Natural killer cell (primary cell): ENCODE data around the gene AP3B1. TPM values are rescaled to one million over a fixed set of nuclear protein-coding genes. Genes with fewer than 3 reads are reported as not detected.

ENCODE experiments used
- ATAC-seq, 3 donors: fragments of 150-1000 bp in 2 of 3; fragments of 200-7000 bp in 1 of 3; cut with Tn5 transposase; 1 replicate in 1 of 3; 2 replicates in 2 of 3; pipeline ENCODE4 v1.10.0; 2021; ENCODE audit warnings: mild to moderate bottlenecking in 2 of 3, moderate library complexity in 2 of 3
- DNase-seq, 2 donors: peaks; one replicate each; pipeline versions ENCODE4 v3.0.0 to v3.0.0-alpha.2; 2013 to 2021; ENCODE audit warnings: mixed read lengths in 1 of 2
- H3K27ac ChIP-seq: one replicate; pipeline ENCODE4 v1.5.1; 2013; ENCODE audit warnings: mild to moderate bottlenecking, low read length
- H3K27me3 ChIP-seq: one replicate; pipeline ENCODE4 v1.6.1; 2013; ENCODE audit warnings: low read length; ENCODE audit not compliant: control insufficient read depth, insufficient read depth
- H3K36me3 ChIP-seq: one replicate; pipeline ENCODE4 v1.6.1; 2013; ENCODE audit warnings: low read length; ENCODE audit not compliant: control insufficient read depth, insufficient read depth
- H3K4me1 ChIP-seq: one replicate; pipeline ENCODE4 v1.6.1; 2013; ENCODE audit warnings: low read length; ENCODE audit not compliant: control insufficient read depth, insufficient read depth
- H3K4me3 ChIP-seq: one replicate; pipeline ENCODE4 v1.5.1; 2013; ENCODE audit warnings: low read length
- H3K9me3 ChIP-seq: one replicate; pipeline ENCODE4 v1.6.1; 2013; ENCODE audit warnings: low read length; ENCODE audit not compliant: control insufficient read depth, insufficient read depth
- H3K27ac Mint-ChIP-seq, 2 donors: one replicate each; pipeline ENCODE4 v1.8.0; 2022; ENCODE audit warnings: mild to moderate bottlenecking in 2 of 2, mixed read lengths in 2 of 2, moderate library complexity in 1 of 2
- H3K27me3 Mint-ChIP-seq, 2 donors: one replicate each; pipeline ENCODE4 v1.8.0; 2022; ENCODE audit warnings: low read depth in 2 of 2, mixed read lengths in 2 of 2
- H3K36me3 Mint-ChIP-seq: one replicate; pipeline ENCODE4 v1.8.0; 2022; ENCODE audit warnings: mixed read lengths
- H3K4me1 Mint-ChIP-seq, 2 donors: one replicate each; pipeline ENCODE4 v1.8.0; 2022; ENCODE audit warnings: mixed read lengths in 2 of 2
- H3K4me3 Mint-ChIP-seq: one replicate; pipeline ENCODE4 v1.8.0; 2022; ENCODE audit warnings: mild to moderate bottlenecking, moderate library complexity, mixed read lengths
- H3K9me3 Mint-ChIP-seq, 2 donors: one replicate each; pipeline ENCODE4 v1.8.0; 2022; ENCODE audit warnings: mixed read lengths in 2 of 2
- WGBS: methylation state at CpG from one replicate; pipeline ENCODE4 v1.1.7; 2013; ENCODE audit warnings: missing lambda C conversion rate; ENCODE audit not compliant: insufficient coverage; 5-methylcytosine and 5-hydroxymethylcytosine counted together
- intact Hi-C: fragments of 100-400 bp; cut with micrococcal nuclease; formaldehyde crosslinking; loops from one replicate; pipeline ENCODE4 v1.14.2; 2022
- total RNA-seq, 4 donors: library from RNA; stranded (reverse); fragments of 120-200 nt in 1 of 4; gene quantifications; one replicate each; pipeline versions ENCODE4 v1.2.3 to v1.2.4, GENCODE V29; 2013 to 2022
- TF ChIP-seq, protein P1 (sequence below): fragments of 200-600 bp; IDR thresholded peaks from one replicate; pipeline ENCODE4 v1.8.0; 2022; ENCODE audit warnings: antibody characterized with exemption

The AP3B1 gene
- total RNA-seq, 3 donors from 2014 or later (not counting 1 experiment from before 2014, with no cell fraction given), result 48.5 to 58.2 (median 56.2) TPM

GRCh38 chr5:78151594-78152271 lies 142.8 kb downstream of the AP3B1 start:
- no peaks in the 10 kb centered on the region for H3K4me1 ChIP-seq
- no peak overlapping the region for H3K4me3 Mint-ChIP-seq
- H3K9me3 ChIP-seq, result no peaks in the 10 kb centered on the region
- H3K36me3 ChIP-seq, result peaks cover 39% of the 10 kb centered on the region
- no peak overlapping the region for H3K27ac Mint-ChIP-seq
- ATAC-seq, result no peak
- no peaks in the 10 kb centered on the region for H3K27me3 Mint-ChIP-seq
- no peak for DNase-seq
- TF ChIP-seq, protein P1, sequence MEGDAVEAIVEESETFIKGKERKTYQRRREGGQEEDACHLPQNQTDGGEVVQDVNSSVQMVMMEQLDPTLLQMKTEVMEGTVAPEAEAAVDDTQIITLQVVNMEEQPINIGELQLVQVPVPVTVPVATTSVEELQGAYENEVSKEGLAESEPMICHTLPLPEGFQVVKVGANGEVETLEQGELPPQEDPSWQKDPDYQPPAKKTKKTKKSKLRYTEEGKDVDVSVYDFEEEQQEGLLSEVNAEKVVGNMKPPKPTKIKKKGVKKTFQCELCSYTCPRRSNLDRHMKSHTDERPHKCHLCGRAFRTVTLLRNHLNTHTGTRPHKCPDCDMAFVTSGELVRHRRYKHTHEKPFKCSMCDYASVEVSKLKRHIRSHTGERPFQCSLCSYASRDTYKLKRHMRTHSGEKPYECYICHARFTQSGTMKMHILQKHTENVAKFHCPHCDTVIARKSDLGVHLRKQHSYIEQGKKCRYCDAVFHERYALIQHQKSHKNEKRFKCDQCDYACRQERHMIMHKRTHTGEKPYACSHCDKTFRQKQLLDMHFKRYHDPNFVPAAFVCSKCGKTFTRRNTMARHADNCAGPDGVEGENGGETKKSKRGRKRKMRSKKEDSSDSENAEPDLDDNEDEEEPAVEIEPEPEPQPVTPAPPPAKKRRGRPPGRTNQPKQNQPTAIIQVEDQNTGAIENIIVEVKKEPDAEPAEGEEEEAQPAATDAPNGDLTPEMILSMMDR, result no peak
- 100% methylated on average over 1 of the region's 3 CpGs for WGBS
- peaks cover 7 to 13% of the 10 kb centered on the region in 2 donors for H3K4me1 Mint-ChIP-seq
- no peaks in the 10 kb centered on the region for H3K27me3 ChIP-seq
- H3K36me3 Mint-ChIP-seq, result peaks cover 26% of the 10 kb centered on the region
- no peak overlapping the region for H3K4me3 ChIP-seq
- intact Hi-C loops, result no loop called here
- H3K27ac ChIP-seq, result no peak overlapping the region
- H3K9me3 Mint-ChIP-seq, result no peaks in the 10 kb centered on the region

DNA sequence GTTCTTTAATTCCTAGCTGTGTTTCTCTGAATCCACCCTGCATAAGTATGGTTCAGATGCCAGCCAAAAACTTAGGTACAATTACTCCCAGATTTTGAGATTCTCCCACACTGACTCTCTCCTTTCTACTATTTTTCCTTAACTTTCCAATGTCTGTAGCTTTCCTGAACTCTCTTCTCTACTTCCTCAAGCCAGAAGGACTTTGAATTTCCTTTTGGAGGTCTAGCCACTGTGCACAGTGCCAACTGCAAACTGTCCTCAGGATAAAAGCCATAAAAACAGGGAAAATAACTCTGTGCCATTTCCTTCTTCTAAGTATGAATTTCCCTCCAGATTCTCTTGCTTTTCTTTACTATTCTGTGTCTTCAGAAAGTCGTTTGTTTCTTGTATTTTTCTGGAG lies 157.2 kb downstream of the AP3B1 start:
- Mint-ChIP-seq H3K4me3 (no peak overlapping the region), H3K27ac (peak overlapping the region in 1 of 2 donors; percentile 10), H3K27me3 (no peaks in the 10 kb centered on the region), H3K9me3 (no peaks in the 10 kb centered on the region), H3K36me3 (peaks cover 8% of the 10 kb centered on the region), H3K4me1 (peaks cover 4 to 5% of the 10 kb centered on the region in 2 donors)
- H3K27me3 ChIP-seq, result no peaks in the 10 kb centered on the region
- DNase-seq, result no peak
- TF ChIP-seq, protein P1, result no peak
- WGBS, result no CpG with 5 or more reads among the region's 1 CpG
- H3K4me1 ChIP-seq, result no peaks in the 10 kb centered on the region
- no peak for ATAC-seq
- H3K9me3 ChIP-seq, result no peaks in the 10 kb centered on the region
- peaks cover 14% of the 10 kb centered on the region for H3K36me3 ChIP-seq
- H3K4me3 ChIP-seq, result no peak overlapping the region
- intact Hi-C loops, result no loop called here
- H3K27ac ChIP-seq, result no peak overlapping the region

DNA sequence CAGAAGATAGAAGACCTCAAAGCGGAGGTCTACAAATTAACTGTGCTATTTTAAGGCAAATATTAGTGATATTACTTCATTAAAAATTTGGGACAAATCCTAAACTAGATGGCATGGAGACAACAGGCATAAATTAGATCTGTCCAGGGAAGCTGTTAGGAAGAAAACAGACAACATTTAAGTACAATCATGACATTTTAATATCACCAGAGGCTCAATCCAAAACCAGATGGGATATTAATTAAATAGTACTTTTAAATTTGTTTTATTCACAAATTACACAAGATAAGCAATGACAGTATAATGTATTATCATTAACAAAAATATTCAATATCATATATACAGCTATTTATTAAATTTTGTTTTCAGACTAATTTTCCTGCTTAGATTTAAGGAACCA lies 161.1 kb downstream of the AP3B1 start:
- intact Hi-C loops, result no loop called here
- peaks cover 6% of the 10 kb centered on the region for H3K36me3 ChIP-seq
- H3K27ac ChIP-seq, result no peak overlapping the region
- Mint-ChIP-seq H3K27ac (no peak overlapping the region), H3K36me3 (no peaks in the 10 kb centered on the region), H3K4me1 (peaks cover 0 to 5% of the 10 kb centered on the region in 2 donors), H3K4me3 (no peak overlapping the region), H3K27me3 (no peaks in the 10 kb centered on the region), H3K9me3 (no peaks in the 10 kb centered on the region)
- no peak for DNase-seq
- TF ChIP-seq, protein P1, result no peak
- ATAC-seq, result no peak
- no peaks in the 10 kb centered on the region for H3K9me3 ChIP-seq
- 100% methylated on average over 1 of the region's 1 CpG for WGBS
- no peak overlapping the region for H3K4me3 ChIP-seq
- H3K4me1 ChIP-seq, result no peaks in the 10 kb centered on the region
- no peaks in the 10 kb centered on the region for H3K27me3 ChIP-seq

GRCh38 chr5:78132507-78132906 lies 162.0 kb downstream of the AP3B1 start:
- no peaks in the 10 kb centered on the region for H3K9me3 ChIP-seq
- WGBS, result no CpG with 5 or more reads among the region's 2 CpGs

More at GRCh38 chr5:78132507-78132906, 162.0 kb downstream of the AP3B1 start:
- H3K4me1 Mint-ChIP-seq, result peaks cover 0 to 5% of the 10 kb centered on the region in 2 donors
- DNase-seq, result no peak
- no peak overlapping the region for H3K27ac Mint-ChIP-seq
- Histone ChIP-seq H3K36me3 (peaks cover 11% of the 10 kb centered on the region), H3K27me3 (no peaks in the 10 kb centered on the region), H3K27ac (no peak overlapping the region), H3K4me1 (no peaks in the 10 kb centered on the region), H3K4me3 (no peak overlapping the region)
- intact Hi-C loops, result no loop called here
- H3K4me3 Mint-ChIP-seq, result no peak overlapping the region
- no peaks in the 10 kb centered on the region for H3K36me3 Mint-ChIP-seq
- H3K9me3 Mint-ChIP-seq, result no peaks in the 10 kb centered on the region
- no peaks in the 10 kb centered on the region for H3K27me3 Mint-ChIP-seq
- no peak for ATAC-seq
- TF ChIP-seq, protein P1, result no peak
